ENCODE measurements around the gene PTOV1. TPM values are rescaled to one million over a fixed set of nuclear protein-coding genes. Genes with fewer than 3 reads are reported as not detected.

Gene PTOV1
- total and polyA plus RNA-seq, 2 experiments from 2014 or later: 114 to 294 TPM

DNA sequence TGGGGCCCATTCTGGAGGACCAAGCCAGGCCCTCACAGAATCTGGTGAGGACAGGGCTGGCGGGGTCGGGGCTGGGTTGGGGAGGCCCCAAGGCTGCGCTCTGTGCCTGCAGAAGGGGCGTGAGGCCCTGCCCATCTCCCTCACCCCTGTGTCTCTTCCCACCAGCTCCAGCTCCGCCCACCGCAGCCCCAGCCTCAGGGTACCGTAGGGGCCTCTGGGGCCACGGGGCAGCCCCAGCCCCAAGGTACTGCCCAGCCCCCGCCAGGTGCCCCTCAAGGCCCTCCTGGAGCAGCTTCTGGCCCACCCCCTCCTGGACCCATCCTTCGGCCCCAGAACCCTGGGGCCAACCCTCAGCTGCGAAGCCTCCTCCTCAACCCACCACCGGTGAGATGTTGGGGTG is 15.4 kb upstream of the PTOV1 start:
- DNase-seq (ENCODE audit: low spot score): no peak
- TF ChIP-seq EZH2 (IDR thresholded peaks at IDR 0.05; ENCODE audit: borderline replicate concordance): no peak
- TF ChIP-seq, protein P1, sequence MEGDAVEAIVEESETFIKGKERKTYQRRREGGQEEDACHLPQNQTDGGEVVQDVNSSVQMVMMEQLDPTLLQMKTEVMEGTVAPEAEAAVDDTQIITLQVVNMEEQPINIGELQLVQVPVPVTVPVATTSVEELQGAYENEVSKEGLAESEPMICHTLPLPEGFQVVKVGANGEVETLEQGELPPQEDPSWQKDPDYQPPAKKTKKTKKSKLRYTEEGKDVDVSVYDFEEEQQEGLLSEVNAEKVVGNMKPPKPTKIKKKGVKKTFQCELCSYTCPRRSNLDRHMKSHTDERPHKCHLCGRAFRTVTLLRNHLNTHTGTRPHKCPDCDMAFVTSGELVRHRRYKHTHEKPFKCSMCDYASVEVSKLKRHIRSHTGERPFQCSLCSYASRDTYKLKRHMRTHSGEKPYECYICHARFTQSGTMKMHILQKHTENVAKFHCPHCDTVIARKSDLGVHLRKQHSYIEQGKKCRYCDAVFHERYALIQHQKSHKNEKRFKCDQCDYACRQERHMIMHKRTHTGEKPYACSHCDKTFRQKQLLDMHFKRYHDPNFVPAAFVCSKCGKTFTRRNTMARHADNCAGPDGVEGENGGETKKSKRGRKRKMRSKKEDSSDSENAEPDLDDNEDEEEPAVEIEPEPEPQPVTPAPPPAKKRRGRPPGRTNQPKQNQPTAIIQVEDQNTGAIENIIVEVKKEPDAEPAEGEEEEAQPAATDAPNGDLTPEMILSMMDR (IDR thresholded peaks at IDR 0.05; ENCODE audit: poor library complexity): no peak
- TF ChIP-seq EZH2phosphoT487 (IDR thresholded peaks at IDR 0.05; ENCODE audit: low read depth, severe bottlenecking, unreplicated experiment): no peak
- no peaks in the 10 kb centered on the region for H4K20me1 ChIP-seq (ENCODE audit: insufficient read depth, poor library complexity, severe bottlenecking)
- no peaks in the 10 kb centered on the region for H3K79me2 ChIP-seq
- H3K4me2 ChIP-seq: no peak overlapping the region
- no peak overlapping the region for H3K27ac ChIP-seq
- no peaks in the 10 kb centered on the region for H3K36me3 ChIP-seq (replicated peaks; ENCODE audit: insufficient read depth, low read depth)
- no peak overlapping the region for H2AFZ ChIP-seq
- H3K9me2 ChIP-seq (replicated peaks; ENCODE audit: insufficient read depth): no peaks in the 10 kb centered on the region
- H3K9me3 ChIP-seq (ENCODE audit: low read depth): no peaks in the 10 kb centered on the region
- WGBS (ENCODE audit: low lambda C conversion rate, missing lambda C conversion rate): 88% methylated on average over 4 of the region's 12 CpGs
- H3K27me3 ChIP-seq: no peaks in the 10 kb centered on the region
- H3K4me3 ChIP-seq: no peak overlapping the region
- H3K4me1 ChIP-seq (ENCODE audit: insufficient read depth): no peaks in the 10 kb centered on the region

GRCh38 chr19:49836176-49837008 is 14.6 kb upstream of the PTOV1 start:
- Histone ChIP-seq H4K20me1 (ENCODE audit: insufficient read depth, poor library complexity, severe bottlenecking) (no peaks in the 10 kb centered on the region), H2AFZ (no peak overlapping the region), H3K9me3 (ENCODE audit: low read depth) (no peaks in the 10 kb centered on the region), H3K9me2 (replicated peaks; ENCODE audit: insufficient read depth) (no peaks in the 10 kb centered on the region), H3K79me2 (no peaks in the 10 kb centered on the region), H3K4me3 (no peak overlapping the region), H3K27ac (no peak overlapping the region), H3K4me2 (no peak overlapping the region), H3K4me1 (ENCODE audit: insufficient read depth) (no peaks in the 10 kb centered on the region), H3K27me3 (no peaks in the 10 kb centered on the region), H3K36me3 (replicated peaks; ENCODE audit: insufficient read depth, low read depth) (no peaks in the 10 kb centered on the region)
- DNase-seq (ENCODE audit: low spot score): no peak
- no peak for TF ChIP-seq EZH2phosphoT487 (IDR thresholded peaks at IDR 0.05; ENCODE audit: low read depth, severe bottlenecking, unreplicated experiment)
- TF ChIP-seq, protein P1 (IDR thresholded peaks at IDR 0.05; ENCODE audit: poor library complexity): no peak
- TF ChIP-seq EZH2 (IDR thresholded peaks at IDR 0.05; ENCODE audit: borderline replicate concordance): no peak
- WGBS (ENCODE audit: low lambda C conversion rate, missing lambda C conversion rate): 93% methylated on average over 16 of the region's 20 CpGs

- H3K27ac ChIP-seq: no peak overlapping the region
- no peaks in the 10 kb centered on the region for H3K27me3 ChIP-seq
- no peaks in the 10 kb centered on the region for H4K20me1 ChIP-seq (ENCODE audit: insufficient read depth, poor library complexity, severe bottlenecking)
- H3K79me2 ChIP-seq: no peaks in the 10 kb centered on the region
- H3K4me3 ChIP-seq: no peak overlapping the region
- 81% methylated on average over 5 of the region's 5 CpGs for WGBS (ENCODE audit: low lambda C conversion rate, missing lambda C conversion rate)
- no peak overlapping the region for H2AFZ ChIP-seq
- peak; percentile 7 for DNase-seq (ENCODE audit: low spot score)
- no peak for TF ChIP-seq EZH2phosphoT487 (IDR thresholded peaks at IDR 0.05; ENCODE audit: low read depth, severe bottlenecking, unreplicated experiment)
- TF ChIP-seq EZH2 (IDR thresholded peaks at IDR 0.05; ENCODE audit: borderline replicate concordance): no peak
- TF ChIP-seq, protein P1 (IDR thresholded peaks at IDR 0.05; ENCODE audit: poor library complexity): no peak
- no peak overlapping the region for H3K4me2 ChIP-seq
- no peaks in the 10 kb centered on the region for H3K9me2 ChIP-seq (replicated peaks; ENCODE audit: insufficient read depth)
- no peaks in the 10 kb centered on the region for H3K36me3 ChIP-seq (replicated peaks; ENCODE audit: insufficient read depth, low read depth)
- no peaks in the 10 kb centered on the region for H3K9me3 ChIP-seq (ENCODE audit: low read depth)
- H3K4me1 ChIP-seq (ENCODE audit: insufficient read depth): no peaks in the 10 kb centered on the region
These were observed 14.0 kb upstream of the PTOV1 start for GRCh38 chr19:49837009-49837310.
